NCI-H1048 (cell line): Measurements from ENCODE around the gene CENPN.

Source experiments
- DNase-seq: peaks from one replicate; lab custom pipeline; 2025; lab: John Stamatoyannopoulos, UW

Gene CENPN

GRCh38 chr16:81006813-81007695 lies at the start of gene CENPN, which contains the start of gene CMC2:
TSS of gene CENPN (plus strand) at chr16:81007214. CDS start at chr16:81011940, 4,726 bp downstream.
TSS of gene CMC2 (minus strand) at chr16:81006885. CDS start at chr16:80997394, 9,491 bp downstream.
- peak; percentile 72 for DNase-seq

- DNase-seq = no peak
Measured at GRCh38 chr16:80958284-80958683, 48.7 kb upstream of the CENPN start.

- DNase-seq = no peak
Measured at GRCh38 chr16:80962879-80963278, 44.1 kb upstream of the CENPN start.

- DNase-seq = no peak
Measured at GRCh38 chr16:80964351-80964750, 42.7 kb upstream of the CENPN start.

- DNase-seq = no peak
Measured at GRCh38 chr16:80966617-80967016, 40.4 kb upstream of the CENPN start.

GRCh38 chr16:80968386-80969113 lies 38.5 kb upstream of the CENPN start:
- no peak for DNase-seq

- DNase-seq = no peak
Measured at GRCh38 chr16:80969114-80969484, 37.9 kb upstream of the CENPN start.

GRCh38 chr16:80971819-80972218 lies 35.2 kb upstream of the CENPN start:
- DNase-seq = no peak

GRCh38 chr16:80972611-80973010 lies 34.4 kb upstream of the CENPN start:
- DNase-seq = no peak

GRCh38 chr16:80973991-80974390 lies 33.0 kb upstream of the CENPN start:
- no peak for DNase-seq

- no peak for DNase-seq
Measured at GRCh38 chr16:80974649-80975376, 32.2 kb upstream of the CENPN start.

GRCh38 chr16:80976946-80977345 lies 30.1 kb upstream of the CENPN start:
- no peak for DNase-seq

GRCh38 chr16:80981103-80981502 lies 25.9 kb upstream of the CENPN start:
- DNase-seq = no peak

GRCh38 chr16:80982646-80983045 lies 24.4 kb upstream of the CENPN start:
- DNase-seq = no peak

- no peak for DNase-seq
Measured at GRCh38 chr16:80984124-80984892, 22.7 kb upstream of the CENPN start.

GRCh38 chr16:80985611-80986010 lies 21.4 kb upstream of the CENPN start:
- no peak for DNase-seq

GRCh38 chr16:80986557-80986956 lies 20.5 kb upstream of the CENPN start:
- no peak for DNase-seq

GRCh38 chr16:80988756-80989155 lies 18.3 kb upstream of the CENPN start:
- no peak for DNase-seq

- no peak for DNase-seq
Measured at GRCh38 chr16:80989801-80990200, 17.2 kb upstream of the CENPN start.

GRCh38 chr16:80990577-80990976 lies 16.4 kb upstream of the CENPN start:
- DNase-seq = no peak

GRCh38 chr16:80990978-80991377 lies 16.0 kb upstream of the CENPN start:
- DNase-seq = no peak
